HG03432 (cell line): ENCODE results near the gene FCMR.

Experiments used
- ATAC-seq: cut with Tn5 transposase; IDR thresholded peaks from one replicate; pipeline ENCODE4 v1.9.1; 2021; ENCODE audit warnings: mild to moderate bottlenecking, moderate library complexity; ENCODE audit not compliant: unreplicated experiment

The FCMR gene, protein sequence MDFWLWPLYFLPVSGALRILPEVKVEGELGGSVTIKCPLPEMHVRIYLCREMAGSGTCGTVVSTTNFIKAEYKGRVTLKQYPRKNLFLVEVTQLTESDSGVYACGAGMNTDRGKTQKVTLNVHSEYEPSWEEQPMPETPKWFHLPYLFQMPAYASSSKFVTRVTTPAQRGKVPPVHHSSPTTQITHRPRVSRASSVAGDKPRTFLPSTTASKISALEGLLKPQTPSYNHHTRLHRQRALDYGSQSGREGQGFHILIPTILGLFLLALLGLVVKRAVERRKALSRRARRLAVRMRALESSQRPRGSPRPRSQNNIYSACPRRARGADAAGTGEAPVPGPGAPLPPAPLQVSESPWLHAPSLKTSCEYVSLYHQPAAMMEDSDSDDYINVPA

DNA sequence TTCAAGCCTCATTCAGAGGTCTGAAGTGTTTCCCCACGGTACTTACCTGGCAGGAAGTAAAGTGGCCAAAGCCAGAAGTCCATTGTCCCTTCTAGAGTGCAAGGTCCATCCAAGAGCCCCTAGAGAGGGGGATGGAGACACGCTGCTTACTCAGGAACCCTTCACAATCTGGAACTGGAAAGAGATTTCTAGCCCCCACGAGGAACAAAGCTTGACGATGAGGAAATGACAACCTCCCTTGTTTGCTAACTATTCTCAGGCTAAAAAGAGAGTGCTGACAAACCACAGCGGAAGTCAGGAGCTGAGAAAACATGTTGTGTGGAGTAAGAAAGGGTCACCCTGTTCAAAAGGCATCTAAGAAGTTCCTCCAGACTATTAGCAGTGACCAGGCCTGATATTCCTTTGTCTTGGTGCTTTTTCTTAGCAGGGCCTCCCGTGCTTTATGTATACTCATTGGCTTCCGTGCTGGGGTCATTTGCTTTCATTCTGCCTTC is at the start of gene FCMR:
TSS of gene FCMR (minus strand) at position 170 of the 494 bp plus-strand sequence. CDS start at position 83, 87 bp downstream.
- peak; percentile 26 for ATAC-seq

DNA sequence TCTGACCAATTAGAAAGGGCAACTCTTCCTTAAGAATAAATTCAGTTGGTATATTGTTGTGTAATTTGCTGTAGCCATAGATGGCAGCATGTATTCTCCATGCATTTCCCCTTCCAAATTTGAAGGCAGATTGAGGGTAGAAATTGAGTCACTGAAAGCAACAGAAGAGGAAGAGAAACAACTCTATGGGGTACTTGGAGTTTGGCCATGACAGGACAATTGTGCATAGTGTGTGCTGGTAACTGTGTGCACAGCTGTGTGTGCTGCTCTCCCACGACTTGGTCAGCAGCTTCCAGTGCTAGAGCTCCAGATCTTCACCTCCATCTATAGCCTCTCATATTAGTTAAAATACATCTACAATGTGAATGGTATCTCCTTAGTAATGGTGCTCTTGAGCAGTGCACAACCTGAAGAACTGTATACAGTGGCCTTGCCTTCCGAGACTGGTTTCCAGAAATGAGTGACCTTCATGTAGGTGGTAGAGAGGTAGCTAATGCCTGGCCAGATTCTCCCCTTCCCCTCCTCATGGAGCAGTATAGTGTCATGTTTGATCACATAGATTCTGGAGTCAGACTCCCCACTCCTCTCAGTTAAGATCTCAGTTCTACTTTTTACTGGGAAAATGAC is 49.4 kb upstream of the FCMR start:
- ATAC-seq, result peak; percentile 58

DNA sequence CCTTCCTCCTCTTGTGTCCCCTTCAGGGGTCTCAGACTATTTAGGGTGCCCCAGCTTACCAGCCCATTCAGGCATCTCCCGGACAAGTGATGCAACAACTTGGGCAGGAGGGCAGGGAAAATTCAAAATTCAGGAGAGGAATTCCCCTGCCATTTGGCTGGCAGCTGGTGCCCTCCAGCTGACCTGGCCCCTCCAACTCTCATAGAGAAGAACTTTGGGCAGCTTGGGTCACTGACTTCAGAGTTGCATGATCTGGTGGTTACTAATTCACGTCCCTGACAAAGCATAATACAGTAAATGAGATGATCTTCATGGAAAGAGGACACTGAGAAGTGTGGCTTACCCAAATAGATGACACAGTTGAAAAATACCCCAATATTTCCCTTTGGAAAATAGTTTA is 48.7 kb upstream of the FCMR start, which contains the start of gene FCAMR:
TSS of gene FCAMR (minus strand) at position 15 of the 400 bp plus-strand sequence. CDS start 335 bp downstream, outside the sequence.
- no peak for ATAC-seq

DNA sequence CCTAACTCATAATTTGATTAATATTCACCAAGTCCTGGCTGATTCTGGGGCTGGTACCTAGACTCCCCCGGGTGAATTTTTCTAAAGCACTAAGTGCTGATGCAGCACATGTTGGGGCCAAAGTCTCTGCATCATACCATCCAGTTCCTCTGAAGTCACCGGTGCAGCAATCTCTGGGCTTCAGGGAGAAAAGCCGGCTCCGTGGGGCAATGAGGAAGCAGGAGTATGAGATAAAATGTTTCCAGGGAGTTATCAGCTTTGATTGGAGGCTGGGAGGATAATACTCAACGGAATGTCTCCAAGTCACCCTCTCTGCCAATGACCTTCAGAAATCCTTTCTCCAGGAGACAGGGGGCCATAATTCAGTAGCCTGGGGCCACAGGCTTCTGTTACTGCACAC is 47.3 kb upstream of the FCMR start:
- no peak for ATAC-seq

DNA sequence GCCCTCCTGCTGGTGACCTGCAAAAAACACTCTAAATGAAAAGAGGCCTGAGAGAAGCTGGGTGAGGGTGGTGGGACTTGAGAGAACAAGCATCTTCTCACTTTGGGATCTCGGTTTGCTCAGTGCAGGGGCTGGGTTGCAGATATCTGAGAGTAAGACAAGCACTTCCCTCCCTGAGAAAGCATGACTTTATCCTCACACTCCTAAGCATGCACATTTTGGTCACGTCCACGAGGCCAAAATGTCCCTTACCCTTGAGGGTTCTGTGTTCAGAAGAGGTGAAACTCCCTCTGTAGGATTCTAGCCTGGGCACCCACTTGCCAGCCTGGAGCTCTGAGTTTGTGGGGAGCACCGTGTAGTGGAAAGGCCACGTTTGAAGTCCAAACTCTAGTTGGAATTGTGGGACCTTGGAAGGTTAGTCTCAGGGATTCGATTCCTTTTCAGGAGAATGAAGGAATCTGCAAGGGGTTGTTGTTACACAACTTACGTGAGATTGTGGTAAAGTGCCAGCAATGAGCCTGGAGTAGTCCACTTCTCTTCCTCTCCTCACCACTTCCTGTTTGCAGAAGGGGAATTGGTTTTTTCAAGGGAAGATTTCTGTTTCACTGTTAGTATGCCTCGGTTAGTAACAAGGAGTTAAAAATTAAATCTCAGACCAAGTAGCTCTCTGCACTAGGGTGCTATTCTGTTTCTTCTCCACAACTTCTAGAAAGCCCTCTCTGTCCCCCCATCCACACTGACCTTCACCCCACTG is 45.5 kb upstream of the FCMR start:
- peak; percentile 60 for ATAC-seq

DNA sequence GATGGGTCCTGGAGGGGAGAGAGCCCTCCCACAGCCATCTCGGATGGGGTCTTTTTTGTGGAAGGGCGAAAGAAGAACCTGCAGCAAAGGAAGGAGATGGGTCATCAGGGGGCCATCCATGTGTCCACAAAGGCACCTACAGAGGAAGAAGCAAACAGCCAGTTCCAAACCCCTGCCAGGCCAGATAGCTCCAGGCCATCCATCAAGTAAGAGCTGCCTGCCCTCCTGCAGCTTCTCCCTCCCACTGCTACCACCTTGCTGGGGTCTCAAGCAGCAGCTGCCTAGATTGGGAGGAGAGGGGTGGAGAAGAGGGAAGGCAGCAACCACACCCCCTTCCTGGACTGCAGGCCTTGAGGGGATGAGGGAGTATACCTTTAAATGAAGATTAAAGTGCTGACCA is 44.0 kb upstream of the FCMR start:
- ATAC-seq, result no peak

DNA sequence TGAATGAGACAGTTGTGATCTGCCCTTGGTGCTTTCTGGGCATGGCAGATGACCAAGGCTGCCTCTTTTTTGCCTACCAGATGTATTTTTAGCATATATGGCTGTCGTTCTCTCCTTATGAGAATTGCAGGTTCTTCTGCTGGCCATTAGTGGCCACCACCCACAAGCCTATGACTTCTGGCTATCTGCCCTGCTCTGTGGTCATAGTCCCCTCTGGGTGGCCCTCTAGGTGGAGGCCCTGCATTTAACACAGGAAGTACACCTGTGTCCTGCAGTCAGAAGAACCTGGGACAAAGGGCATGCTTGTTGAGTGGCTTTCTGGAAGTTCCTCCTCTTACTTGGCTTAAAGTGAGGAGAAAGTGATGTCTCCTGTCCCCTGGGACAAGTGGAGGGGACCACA is 42.0 kb upstream of the FCMR start:
- ATAC-seq, result no peak

DNA sequence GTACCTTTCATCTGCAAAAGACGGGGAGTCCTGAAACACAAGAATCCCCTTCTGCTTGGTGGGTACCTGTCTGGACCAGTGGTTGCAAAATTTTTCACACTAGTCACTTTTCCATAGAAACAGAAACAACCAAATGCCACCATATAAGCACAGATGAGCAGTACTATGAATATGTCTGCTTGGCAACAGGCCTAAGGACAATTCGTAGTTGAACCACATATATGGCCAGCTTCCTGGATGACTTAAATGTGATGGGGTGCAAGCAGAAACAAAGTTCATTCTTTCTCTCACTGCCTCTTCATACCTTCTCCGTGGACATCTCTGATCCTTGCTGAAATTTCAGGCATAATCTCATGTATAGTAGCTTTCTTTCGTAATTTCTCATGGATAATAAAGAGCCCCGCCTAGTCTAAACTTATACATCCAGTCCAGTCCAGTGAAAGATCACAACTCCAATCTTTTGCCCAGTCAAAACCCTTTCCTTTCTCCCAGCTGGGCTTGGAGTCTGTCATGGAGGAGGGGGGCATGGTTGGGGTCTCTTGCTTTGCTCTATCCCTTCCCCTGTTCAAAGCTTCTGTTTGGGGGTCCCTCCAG is 41.5 kb upstream of the FCMR start:
- no peak for ATAC-seq

DNA sequence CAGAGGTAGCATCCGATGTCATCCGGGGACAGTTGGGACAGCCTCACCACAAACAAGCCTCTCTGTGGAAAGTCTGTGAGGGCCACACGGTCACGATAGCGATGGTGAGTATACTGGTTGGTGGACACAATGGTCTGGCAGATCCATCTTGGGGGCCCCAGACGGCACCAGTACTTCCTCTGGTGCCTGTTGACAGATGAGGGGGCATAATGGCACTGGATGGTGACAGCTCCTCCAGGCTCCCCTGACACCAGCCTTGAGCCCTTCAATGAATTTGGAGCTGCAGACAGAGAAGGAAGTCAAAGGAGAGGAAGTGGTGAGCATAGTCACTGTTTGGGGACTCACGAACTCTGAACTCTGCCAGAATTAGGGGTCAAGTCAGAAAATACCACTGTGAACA is 40.5 kb upstream of the FCMR start:
- ATAC-seq, result no peak

DNA sequence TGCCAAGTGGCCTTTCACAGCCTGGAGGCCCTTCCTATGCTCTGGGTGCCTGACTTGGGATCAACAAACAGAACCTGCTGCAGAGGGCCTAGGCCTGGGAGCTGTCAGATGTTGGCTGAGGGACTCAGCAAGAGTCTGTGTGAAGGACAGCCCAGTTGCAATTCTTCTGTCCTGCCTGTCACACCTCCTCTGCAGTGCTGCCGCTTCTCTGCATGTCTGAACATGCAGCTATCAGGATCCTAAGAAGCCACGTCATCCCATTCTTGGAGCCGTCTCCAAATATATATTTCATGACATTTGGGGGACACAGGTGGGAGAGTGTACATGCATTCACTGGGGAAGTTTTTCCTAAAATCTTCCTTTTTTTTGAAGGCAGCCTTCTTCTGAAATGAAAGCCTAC is 39.9 kb upstream of the FCMR start:
- no peak for ATAC-seq

DNA sequence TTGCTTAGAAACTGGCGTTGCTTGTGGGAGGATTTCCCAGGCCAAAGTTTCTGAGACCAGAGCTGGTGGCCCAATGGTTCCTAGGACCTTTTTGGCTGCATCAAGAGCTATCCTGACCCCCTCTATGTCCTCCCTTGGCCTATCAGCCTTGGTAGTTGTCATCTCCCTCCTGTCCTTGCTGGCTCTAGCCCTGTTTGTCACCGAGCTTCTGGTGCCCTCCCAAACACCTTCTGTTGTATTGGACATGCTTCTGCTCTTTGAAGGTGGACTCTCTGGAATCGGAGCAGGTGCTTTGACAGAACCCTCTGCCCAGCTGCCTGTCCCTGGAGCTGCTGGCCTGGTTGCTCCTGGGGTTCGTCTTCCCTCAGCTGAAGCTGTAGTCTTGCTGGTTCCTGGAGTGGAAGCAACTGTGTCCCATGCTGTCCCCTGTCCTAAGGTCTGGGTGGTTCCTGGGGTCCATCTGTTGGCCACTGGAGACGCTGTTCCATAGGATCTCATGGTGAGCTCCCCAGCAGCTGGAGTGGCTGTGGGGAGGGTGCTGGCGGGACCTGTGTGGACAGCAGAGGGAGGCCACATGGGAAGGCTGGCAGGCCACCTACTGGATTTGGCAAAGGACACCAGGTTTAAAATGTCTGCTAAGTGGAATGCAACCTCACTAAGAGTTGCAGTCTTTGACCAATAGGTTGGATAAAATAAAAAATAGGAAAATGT is 39.1 kb upstream of the FCMR start:
- no peak for ATAC-seq

DNA sequence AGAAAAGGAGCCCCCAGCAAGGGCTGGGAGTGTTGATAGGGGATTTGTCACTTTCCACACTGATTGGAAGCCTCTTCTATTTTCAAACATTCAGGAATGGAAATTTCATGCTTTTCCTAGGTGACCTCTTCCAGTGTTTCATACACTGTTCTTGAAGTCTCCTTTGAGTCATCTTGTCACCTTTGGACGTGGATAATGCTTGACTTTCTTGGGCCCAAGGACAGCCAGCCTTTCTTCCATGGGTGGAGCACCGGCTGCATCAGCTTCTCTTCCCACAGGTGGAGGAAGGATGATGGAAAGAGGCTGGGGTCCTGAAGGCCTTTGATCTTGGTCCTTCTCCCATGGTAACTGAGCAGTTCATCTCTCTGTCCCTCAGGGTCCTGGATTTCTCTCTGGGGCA is 36.4 kb upstream of the FCMR start:
- no peak for ATAC-seq

DNA sequence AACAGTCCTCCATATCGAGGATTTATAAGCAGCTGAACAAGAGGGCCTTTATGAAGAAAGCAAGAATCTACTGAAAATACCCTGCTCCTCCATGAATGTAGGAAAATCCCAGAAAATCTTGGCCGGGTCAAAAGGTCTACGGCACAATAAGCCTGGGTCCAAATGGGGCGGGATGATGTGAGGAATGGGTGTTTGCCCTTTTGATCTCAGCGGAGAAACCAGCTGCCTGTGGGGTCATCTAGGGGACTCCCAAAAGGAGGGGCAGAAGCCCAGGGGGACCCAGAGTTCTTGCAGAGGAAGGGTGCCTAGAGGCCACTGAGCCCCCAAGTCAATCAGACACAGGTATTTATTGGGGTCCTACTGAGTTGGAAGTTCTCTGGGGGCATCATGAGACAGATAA is 35.9 kb upstream of the FCMR start:
- no peak for ATAC-seq

DNA sequence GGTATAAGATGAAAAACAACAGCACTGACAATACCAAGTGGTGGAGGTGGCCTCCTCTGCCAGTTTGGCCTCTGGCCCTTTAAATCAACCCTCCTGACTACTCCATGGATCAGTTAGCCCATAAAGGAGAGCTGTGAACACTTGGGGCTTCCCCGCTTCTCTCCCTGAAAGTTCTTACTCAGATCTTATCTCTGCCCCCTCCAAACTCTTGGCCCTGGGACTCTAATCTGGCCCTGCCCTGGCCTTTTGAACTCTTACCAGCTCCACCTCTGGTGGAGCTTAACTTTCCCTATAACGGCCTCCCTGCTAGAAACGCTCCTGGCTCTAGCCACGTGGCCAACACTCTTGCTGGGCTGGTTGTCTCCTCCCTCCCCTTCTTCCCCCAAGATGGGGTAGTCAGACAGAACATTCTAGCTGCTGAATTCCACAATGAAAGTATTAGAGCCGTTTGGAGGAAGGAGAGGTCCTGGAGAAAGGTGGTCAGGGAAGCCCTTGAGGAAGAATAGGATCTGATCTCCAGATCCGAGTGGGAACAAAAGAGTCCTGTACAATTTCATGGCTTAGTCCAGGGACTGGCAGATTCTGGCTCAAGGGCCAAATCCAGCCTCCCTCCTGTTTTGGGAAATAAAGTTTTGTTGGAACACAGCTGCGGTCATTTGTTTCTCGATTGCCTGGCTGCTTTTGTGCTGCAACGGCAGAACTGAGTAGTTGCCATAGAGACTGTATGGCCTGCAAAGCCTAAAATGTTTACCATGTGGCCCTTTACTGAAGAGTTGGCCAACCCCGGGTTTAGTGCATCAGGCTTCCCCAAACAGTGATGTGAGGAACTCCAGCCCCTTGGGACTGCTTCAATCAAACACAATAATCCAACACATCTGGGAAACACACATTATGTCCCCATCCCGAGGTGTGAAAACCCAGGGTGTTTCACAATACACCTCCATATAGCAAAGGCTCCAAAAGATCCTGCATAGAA is 34.0 kb upstream of the FCMR start:
- ATAC-seq, result peak; percentile 64

DNA sequence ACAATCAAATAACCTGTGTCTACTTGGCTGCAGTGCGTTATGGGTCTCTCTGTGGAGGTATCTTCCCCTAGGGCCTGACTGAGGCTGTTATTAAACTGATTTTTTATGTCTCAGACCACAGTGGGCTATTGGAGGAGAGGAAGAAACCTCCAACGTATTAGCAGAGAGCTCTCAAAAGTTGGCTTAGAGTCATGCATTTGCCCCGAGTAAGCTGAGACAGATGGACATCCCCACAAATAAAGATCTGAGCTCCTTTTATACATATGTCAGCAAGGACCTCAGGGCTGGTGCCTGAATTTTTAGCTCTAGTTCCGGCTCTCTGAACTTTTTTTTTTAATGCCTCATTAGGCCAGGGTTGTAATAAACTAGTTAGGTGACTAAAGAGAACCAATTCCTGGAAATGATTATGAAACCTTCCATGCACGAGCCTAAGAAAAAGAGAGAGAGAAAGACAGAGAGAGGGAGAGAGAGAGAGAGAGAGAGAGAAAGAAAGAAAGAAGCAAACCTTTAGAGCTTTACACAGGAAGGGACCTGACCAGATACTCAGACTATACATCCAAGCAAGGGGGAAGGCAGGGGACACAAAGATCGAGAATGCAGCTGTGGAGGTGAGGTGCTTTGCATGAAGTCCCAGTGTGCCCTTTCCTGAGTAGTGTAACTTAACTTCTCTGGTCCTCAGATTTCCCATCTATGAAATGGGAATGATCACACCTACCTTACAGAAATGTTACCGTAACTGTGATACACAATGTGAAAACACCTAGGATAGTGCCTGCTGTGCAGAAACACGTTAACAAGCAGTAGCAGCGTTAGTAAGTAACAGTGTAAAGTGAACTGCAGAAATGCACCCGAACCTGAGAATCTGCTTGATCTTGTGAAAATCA is 33.0 kb upstream of the FCMR start:
- ATAC-seq, result no peak

DNA sequence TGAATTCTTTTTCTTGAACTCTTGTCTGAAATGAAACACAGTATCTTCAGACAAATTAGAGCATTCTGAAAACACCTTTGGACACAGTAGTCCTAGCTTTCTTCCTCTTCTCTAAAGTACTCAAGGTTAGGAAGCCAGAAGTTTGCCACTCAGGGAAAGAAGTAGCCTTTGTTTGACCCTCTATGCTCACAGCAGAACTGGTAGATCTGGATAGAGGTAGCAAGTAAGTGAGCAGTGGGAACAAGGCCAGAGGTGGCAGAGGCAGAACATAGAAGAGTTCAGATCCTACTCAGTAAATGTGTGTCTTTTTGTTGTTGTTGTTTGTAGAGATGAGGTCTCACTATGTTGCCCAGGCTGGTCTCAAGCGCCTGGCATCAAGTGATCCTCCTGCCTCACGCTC is 31.9 kb upstream of the FCMR start:
- no peak for ATAC-seq

DNA sequence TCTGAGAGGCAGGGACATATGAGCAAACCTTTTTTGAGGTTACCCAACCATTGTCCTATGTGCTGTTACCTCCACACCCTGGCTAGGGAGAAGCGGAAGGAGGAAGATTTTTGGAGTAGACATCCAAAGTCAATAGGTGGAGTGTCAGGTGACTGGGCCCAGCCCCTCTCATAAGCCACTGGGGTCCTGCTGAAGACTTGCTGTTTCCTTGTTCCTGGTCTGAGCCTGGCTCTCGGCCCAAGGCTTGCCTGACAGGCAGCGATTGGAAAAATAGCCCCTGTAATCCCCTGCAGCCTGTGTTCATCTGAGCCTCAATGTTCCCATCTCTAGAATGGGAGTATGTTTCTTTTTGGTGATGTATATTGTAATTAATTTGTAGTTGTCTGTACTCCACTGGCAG is 31.4 kb upstream of the FCMR start:
- ATAC-seq, result no peak

DNA sequence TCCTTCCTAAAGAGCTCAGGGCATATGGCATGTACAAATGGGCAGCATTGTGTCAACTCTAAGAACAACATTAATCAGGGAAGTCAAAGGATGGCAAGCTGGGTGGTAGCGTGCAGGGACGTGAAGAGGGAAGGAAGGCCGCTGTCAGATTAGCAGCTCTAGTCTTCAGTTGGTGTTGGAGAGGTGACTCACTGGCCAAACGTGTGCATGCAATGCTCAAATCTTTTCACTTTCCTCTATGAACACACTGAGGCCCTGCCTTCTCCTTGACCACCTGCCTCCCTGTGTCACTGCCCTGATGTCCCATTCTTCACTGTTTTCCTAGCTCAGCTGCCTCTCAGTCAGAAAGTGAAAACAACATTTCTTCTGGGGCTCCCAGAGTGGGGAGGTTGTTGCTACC is 30.4 kb upstream of the FCMR start:
- no peak for ATAC-seq
